Activated CD4-positive, alpha-beta T cell treated with anti-CD3 and anti-CD28 coated beads, Interleukin-2, amount 50 U/mL, for 1 hour (primary cell): ENCODE results near the gene SCGB2A2.

ENCODE experiments used
- DNase-seq: peaks from one replicate; pipeline ENCODE4 v3.0.0-alpha.2; 2020

Gene SCGB2A2

DNA sequence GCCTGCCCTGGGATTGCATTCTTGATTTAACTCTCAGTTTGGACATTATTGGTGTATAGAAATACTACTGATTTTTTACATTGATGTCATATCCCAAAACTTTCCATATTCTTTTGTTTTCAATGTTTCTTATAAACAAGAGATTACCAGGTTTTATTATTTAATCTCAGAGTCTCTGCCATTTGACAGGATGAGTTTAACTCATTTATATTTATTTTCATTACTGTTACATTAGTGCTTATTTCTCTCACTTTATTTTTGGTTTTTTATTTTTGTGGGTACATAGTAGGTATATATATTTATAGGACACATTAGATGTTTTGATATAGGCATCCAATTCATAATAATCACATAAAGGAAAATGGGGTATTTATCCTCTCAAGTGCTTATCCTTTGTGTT lies 38.0 kb downstream of the SCGB2A2 start:
- DNase-seq: no peak

DNA sequence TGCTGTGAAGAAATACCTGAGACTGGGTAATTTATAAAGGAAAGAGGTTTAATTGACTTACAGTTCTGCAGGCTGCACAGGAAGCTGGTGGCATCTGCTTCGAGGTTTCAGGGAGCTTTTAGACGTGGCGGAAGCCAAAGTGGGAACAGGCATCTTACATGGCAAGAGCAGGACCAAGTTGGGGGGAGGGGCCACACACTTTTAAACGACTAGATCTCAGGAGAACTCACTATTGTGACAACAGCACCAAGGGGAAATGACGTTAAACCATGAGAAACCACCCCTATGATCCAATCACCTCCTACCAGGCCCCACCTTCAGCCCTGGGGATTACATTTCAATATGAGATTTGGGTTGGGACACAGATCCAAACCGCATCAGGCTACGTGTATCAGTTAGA lies 40.0 kb downstream of the SCGB2A2 start:
- DNase-seq: no peak

DNA sequence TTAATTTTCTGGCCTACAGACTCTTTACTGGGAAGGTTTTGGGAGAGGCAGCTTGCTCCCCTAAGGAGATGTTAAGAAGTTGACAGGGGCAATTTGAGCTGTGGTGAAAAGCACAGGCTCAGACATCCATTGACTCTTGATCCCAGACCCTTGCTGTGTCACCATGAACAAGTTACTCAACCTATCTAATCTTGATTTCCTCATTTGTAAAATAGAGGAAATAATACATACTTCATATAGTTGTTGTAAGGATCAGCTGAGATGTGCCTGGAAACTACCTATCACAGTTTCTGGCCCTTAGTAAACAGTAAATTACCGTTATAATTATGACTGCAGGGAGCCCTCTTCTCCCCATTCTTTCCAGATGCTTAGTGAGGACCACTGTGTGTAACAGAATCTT lies 45.5 kb downstream of the SCGB2A2 start:
- no peak for DNase-seq

DNA sequence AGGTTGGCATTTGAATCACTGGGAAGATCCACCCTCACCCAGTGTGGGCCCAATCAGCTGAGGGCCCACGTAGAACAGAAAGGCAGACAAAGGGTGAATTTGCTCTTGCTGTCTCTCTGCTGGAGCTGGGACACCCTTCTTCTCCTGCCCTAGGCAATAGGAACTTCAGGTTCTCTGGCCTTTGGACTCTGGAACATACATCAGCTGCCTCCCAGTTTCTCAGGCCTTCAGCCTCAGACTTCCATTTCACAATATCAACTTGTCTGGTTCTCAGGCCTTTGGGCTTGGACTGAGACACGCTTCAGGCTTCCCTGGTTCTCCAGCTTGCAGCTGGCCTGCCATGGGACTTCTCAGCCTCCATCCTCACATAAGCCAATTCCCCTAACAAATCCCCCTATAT lies 52.6 kb downstream of the SCGB2A2 start:
- no peak for DNase-seq
